Measurements from ENCODE around the gene CACNG5. TPM values are rescaled to one million over a fixed set of nuclear protein-coding genes. Genes with fewer than 3 reads are reported as not detected.

Gene CACNG5
- total RNA-seq, 1 donor from 2014 or later, result not detected

GRCh38 chr17:66822009-66822408 is 12.9 kb upstream of the CACNG5 start:
- intact Hi-C loops (cut with micrococcal nuclease), result no loop called here

GRCh38 chr17:66826856-66827255 is 8.1 kb upstream of the CACNG5 start:
- intact Hi-C loops (cut with micrococcal nuclease), result no loop called here

GRCh38 chr17:66829386-66829864 is 5.5 kb upstream of the CACNG5 start:
- intact Hi-C loops (cut with micrococcal nuclease), result no loop called here

GRCh38 chr17:66829883-66830282 is 5.0 kb upstream of the CACNG5 start:
- intact Hi-C loops (cut with micrococcal nuclease), result no loop called here

- intact Hi-C loops (cut with micrococcal nuclease), result no loop called here
These were observed 4.5 kb upstream of the CACNG5 start for GRCh38 chr17:66830451-66830850.

- intact Hi-C loops (cut with micrococcal nuclease), result no loop called here
These were observed 3.3 kb upstream of the CACNG5 start for GRCh38 chr17:66831383-66832210.

GRCh38 chr17:66833201-66833600 is 1.7 kb upstream of the CACNG5 start:
- intact Hi-C loops (cut with micrococcal nuclease), result no loop called here

- intact Hi-C loops (cut with micrococcal nuclease), result no loop called here
These were observed 445 bp upstream of the CACNG5 start for GRCh38 chr17:66834426-66834918.

- intact Hi-C loops (cut with micrococcal nuclease), result no loop called here
These were observed 559 bp downstream of the CACNG5 start for GRCh38 chr17:66835476-66835875.

GRCh38 chr17:66836063-66837005 is 1.4 kb downstream of the CACNG5 start:
- intact Hi-C loops (cut with micrococcal nuclease), result no loop called here

GRCh38 chr17:66837226-66837625 is 2.3 kb downstream of the CACNG5 start:
- intact Hi-C loops (cut with micrococcal nuclease), result no loop called here

- intact Hi-C loops (cut with micrococcal nuclease), result no loop called here
These were observed 3.2 kb downstream of the CACNG5 start for GRCh38 chr17:66837885-66838665.

GRCh38 chr17:66839616-66840015 is 4.7 kb downstream of the CACNG5 start:
- intact Hi-C loops (cut with micrococcal nuclease), result no loop called here

GRCh38 chr17:66840061-66840460 is 5.1 kb downstream of the CACNG5 start:
- intact Hi-C loops (cut with micrococcal nuclease), result no loop called here

GRCh38 chr17:66841328-66841727 is 6.4 kb downstream of the CACNG5 start:
- intact Hi-C loops (cut with micrococcal nuclease), result no loop called here

GRCh38 chr17:66841744-66842143 is 6.8 kb downstream of the CACNG5 start:
- intact Hi-C loops (cut with micrococcal nuclease), result no loop called here

GRCh38 chr17:66842505-66842904 is 7.6 kb downstream of the CACNG5 start:
- intact Hi-C loops (cut with micrococcal nuclease), result no loop called here

- intact Hi-C loops (cut with micrococcal nuclease), result no loop called here
These were observed 8.0 kb downstream of the CACNG5 start for GRCh38 chr17:66842959-66843358.

- intact Hi-C loops (cut with micrococcal nuclease), result no loop called here
These were observed 8.7 kb downstream of the CACNG5 start for GRCh38 chr17:66843627-66844026.

GRCh38 chr17:66847704-66848103 is 12.8 kb downstream of the CACNG5 start:
- intact Hi-C loops (cut with micrococcal nuclease), result no loop called here

- intact Hi-C loops (cut with micrococcal nuclease), result no loop called here
These were observed 13.6 kb downstream of the CACNG5 start for GRCh38 chr17:66848496-66848895.
